Breast epithelium (tissue), 3 donors: ENCODE data around the gene MAPK11.

Experiments
- CTCF ChIP-seq, 3 donors: fragments of 450-650 bp; IDR thresholded peaks; one replicate each; pipeline ENCODE4 v1.5.1; 2016 to 2017; ENCODE audit warnings: antibody characterized with exemption in 3 of 3, mild to moderate bottlenecking in 3 of 3, moderate library complexity in 3 of 3
- POLR2A ChIP-seq: fragments of 450-650 bp; IDR thresholded peaks from one replicate; pipeline ENCODE4 v1.6.1; 2016; ENCODE audit warnings: antibody characterized with exemption, mild to moderate bottlenecking, moderate library complexity
- POLR2AphosphoS5 ChIP-seq, 3 donors: sonication (generic); formaldehyde crosslinking; IDR thresholded peaks; one replicate each; pipeline ENCODE4 v1.6.1; 2017; ENCODE audit warnings: antibody characterized with exemption in 3 of 3

- no peak for TF ChIP-seq CTCF (IDR thresholded peaks at IDR 0.05)
- TF ChIP-seq POLR2AphosphoS5 (IDR thresholded peaks at IDR 0.05), result no peak
- TF ChIP-seq POLR2A, result no peak
These were observed 20.0 kb downstream of the MAPK11 start for GRCh38 chr22:50250249-50250554.
